ENCODE measurements around the gene MAPK12. TPM values are rescaled to one million over a fixed set of nuclear protein-coding genes. Genes with fewer than 3 reads are reported as not detected.

Gene MAPK12
- total and polyA plus RNA-seq, 2 donors (not counting 1 experiment from before 2014, with no cell fraction given), result 6.5 to 7.8 TPM

GRCh38 chr22:50250249-50250554 is 11.3 kb downstream of the MAPK12 start:
- H3K27me3 ChIP-seq (replicated peaks in 1 of 4; ENCODE audit: control extremely low read depth in 1 of 4, control insufficient read depth in 3 of 4, insufficient read depth in 4 of 4, low read length in 3 of 4), result no peaks in the 10 kb centered on the region
- intact Hi-C loops (cut with micrococcal nuclease), result loop anchor here (5.0 kb wide), 1 partner anchor 332 kb away; the partner anchor contains the start of gene CHKB
- Mint-ChIP-seq H3K9me3 (ENCODE audit: insufficient read depth) (no peaks in the 10 kb centered on the region), H3K4me1 (peaks cover 24% of the 10 kb centered on the region), H3K4me3 (peak overlapping the region; percentile 86), H3K27me3 (no peaks in the 10 kb centered on the region), H3K27ac (peak overlapping the region; percentile 76)
- ATAC-seq (ENCODE audit: low read depth), result no peak
- H4K20me1 ChIP-seq (ENCODE audit: control insufficient read depth, insufficient read depth, low read length, poor library complexity, severe bottlenecking), result peaks cover 42% of the 10 kb centered on the region
- H3K27ac ChIP-seq (ENCODE audit: low read length in 2 of 2), result no peak overlapping the region
- H3K79me2 ChIP-seq (ENCODE audit: control insufficient read depth, insufficient read depth, low read length), result peaks cover 32% of the 10 kb centered on the region
- H3K4me3 ChIP-seq (ENCODE audit: control extremely low read depth in 1 of 5, extremely low read depth in 1 of 5, insufficient read depth in 1 of 5, low read depth in 2 of 5, low read length in 4 of 5), result peak overlapping the region; percentile 5 to 81 (median 79)
- WGBS (ENCODE audit: insufficient coverage), result 90% methylated on average over 11 of the region's 11 CpGs
- peak overlapping the region; percentile 95 for H3K4me2 ChIP-seq (replicated peaks; ENCODE audit: low read depth, low read length, poor library complexity, severe bottlenecking)
- ChIA-PET POLR2A (interaction anchor here (1.2 to 3.1 kb wide), 2 partner anchors 44 to 371 kb away, joined by 4 to 12 read pairs; no protein-coding TSS in a partner anchor), CTCF (interaction anchor here (1.0 to 3.8 kb wide), 11 partner anchors 8 to 371 kb away, joined by 3 to 52 read pairs (median 14); partner anchors contain the start of genes DENND6B, SCO2 and TYMP)
- no peak overlapping the region for H2AFZ ChIP-seq (ENCODE audit: insufficient read depth, low read depth, low read length, poor library complexity, severe bottlenecking)
- no peak for TF ChIP-seq EZH2 (IDR thresholded peaks at IDR 0.05; ENCODE audit: borderline replicate concordance, insufficient read depth, low read depth, low read length, poor library complexity, severe bottlenecking)
- TF ChIP-seq, protein P1, sequence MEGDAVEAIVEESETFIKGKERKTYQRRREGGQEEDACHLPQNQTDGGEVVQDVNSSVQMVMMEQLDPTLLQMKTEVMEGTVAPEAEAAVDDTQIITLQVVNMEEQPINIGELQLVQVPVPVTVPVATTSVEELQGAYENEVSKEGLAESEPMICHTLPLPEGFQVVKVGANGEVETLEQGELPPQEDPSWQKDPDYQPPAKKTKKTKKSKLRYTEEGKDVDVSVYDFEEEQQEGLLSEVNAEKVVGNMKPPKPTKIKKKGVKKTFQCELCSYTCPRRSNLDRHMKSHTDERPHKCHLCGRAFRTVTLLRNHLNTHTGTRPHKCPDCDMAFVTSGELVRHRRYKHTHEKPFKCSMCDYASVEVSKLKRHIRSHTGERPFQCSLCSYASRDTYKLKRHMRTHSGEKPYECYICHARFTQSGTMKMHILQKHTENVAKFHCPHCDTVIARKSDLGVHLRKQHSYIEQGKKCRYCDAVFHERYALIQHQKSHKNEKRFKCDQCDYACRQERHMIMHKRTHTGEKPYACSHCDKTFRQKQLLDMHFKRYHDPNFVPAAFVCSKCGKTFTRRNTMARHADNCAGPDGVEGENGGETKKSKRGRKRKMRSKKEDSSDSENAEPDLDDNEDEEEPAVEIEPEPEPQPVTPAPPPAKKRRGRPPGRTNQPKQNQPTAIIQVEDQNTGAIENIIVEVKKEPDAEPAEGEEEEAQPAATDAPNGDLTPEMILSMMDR (IDR thresholded peaks at IDR 0.05), result no peak
- peaks cover 0 to 29% of the 10 kb centered on the region in 2 experiments for H3K36me3 ChIP-seq (replicated peaks in 1 of 2; ENCODE audit: control extremely low read depth in 1 of 2, control insufficient read depth in 1 of 2, extremely low read depth in 1 of 2, insufficient read depth in 2 of 2, low read length in 1 of 2)
- H3K4me1 ChIP-seq (ENCODE audit: control insufficient read depth in 2 of 2, insufficient read depth in 2 of 2, low read length in 2 of 2), result peaks cover 20 to 50% of the 10 kb centered on the region in 2 donors
- no peaks in the 10 kb centered on the region for H3K9me3 ChIP-seq (ENCODE audit: control extremely low read depth in 1 of 3, control insufficient read depth in 2 of 3, insufficient read depth in 1 of 3, low read length in 2 of 3)
- peak overlapping the region; percentile 79 for H3K9ac ChIP-seq (ENCODE audit: low read length)
- no peak for DNase-seq

All from B cell (primary cell).